Sigmoid colon (tissue), 7 donors: Measurements from ENCODE around the gene CPS1. TPM values are rescaled to one million over a fixed set of nuclear protein-coding genes. Genes with fewer than 3 reads are reported as not detected.

ENCODE experiments used
- DNase-seq: peaks from one replicate; pipeline ENCODE4 v3.0.0-alpha.2; 2019
- H3K27ac ChIP-seq, 4 donors: fragments of 200-600 bp; sonication (generic); one replicate each; pipeline ENCODE4 v1.5.1; 2016 to 2019; ENCODE audit warnings: mild to moderate bottlenecking in 1 of 4
- H3K27me3 ChIP-seq, 3 donors: fragments of 200-600 bp; sonication (generic); one replicate each; pipeline ENCODE4 v1.5.1; 2019; ENCODE audit warnings: mild to moderate bottlenecking in 1 of 3
- H3K36me3 ChIP-seq, 4 donors: fragments of 200-600 bp; sonication (generic); one replicate each; pipeline ENCODE4 v1.5.1; 2016 to 2019
- H3K4me1 ChIP-seq, 4 donors: fragments of 200-600 bp; sonication (generic); one replicate each; pipeline ENCODE4 v1.5.1; 2017 to 2019
- H3K4me3 ChIP-seq, 4 donors: fragments of 200-600 bp; sonication (generic); one replicate each; pipeline ENCODE4 v1.5.1; 2017 to 2019; ENCODE audit warnings: mild to moderate bottlenecking in 2 of 4, moderate library complexity in 1 of 4
- H3K9me3 ChIP-seq, 4 donors: fragments of 200-600 bp in 3 of 4; sonication (generic) in 3 of 4; one replicate each; pipeline versions ENCODE4 v1.5.1 to v1.6.1; 2013 to 2019
- CTCF ChIP-seq, 4 experiments: fragments of 450-650 bp in 3 of 4; fragments of 200-600 bp in 1 of 4; IDR thresholded peaks; one replicate each; pipeline ENCODE4 v1.5.1; 2016 to 2019; ENCODE audit warnings: antibody characterized with exemption in 4 of 4, mild to moderate bottlenecking in 3 of 4, moderate library complexity in 2 of 4
- EP300 ChIP-seq, 4 donors: sonication (generic); formaldehyde crosslinking; IDR thresholded peaks; one replicate each; pipeline ENCODE4 v1.6.1; 2017; ENCODE audit warnings: antibody characterized with exemption in 4 of 4
- POLR2A ChIP-seq, 2 donors: fragments of 450-650 bp; IDR thresholded peaks; one replicate each; pipeline ENCODE4 v1.6.1; 2016; ENCODE audit warnings: antibody characterized with exemption in 2 of 2, mild to moderate bottlenecking in 2 of 2, moderate library complexity in 2 of 2
- POLR2AphosphoS5 ChIP-seq, 4 donors: sonication (generic); formaldehyde crosslinking; IDR thresholded peaks; one replicate each; pipeline ENCODE4 v1.6.1; 2017; ENCODE audit warnings: antibody characterized with exemption in 4 of 4
- WGBS, 2 donors: extraction: QIAGEN DNeasy Blood & Tissue Kit; methylation state at CpG; one replicate each; pipeline ENCODE4 v1.1.7; 2013; 5-methylcytosine and 5-hydroxymethylcytosine counted together
- intact Hi-C: fragments of 100-400 bp; cut with DNase I; formaldehyde crosslinking; loops from one replicate; pipeline ENCODE4 v1.15.1; 2023
- polyA plus RNA-seq, 3 donors: library from polyadenylated mRNA; stranded (reverse); fragments of 200-250 nt; gene quantifications; one replicate each; pipeline ENCODE4 v1.2.3, GENCODE V29; 2013
- total RNA-seq, 4 donors: library from RNA; depleted of rRNA; stranded (reverse); fragments of >200 nt; gene quantifications; one replicate each; pipeline ENCODE4 v1.1.0, GENCODE V29; 2016
- donor health status: healthy with polysubstance abuse.
- donor health status: Bipolar disorder and iron deficiency.
- donor health status: healthy.

Gene CPS1
- total and polyA plus RNA-seq, 7 donors: 0.29 to 2.9 (median 2.2) TPM; not detected in 2

GRCh38 chr2:210616074-210616473 lies 59.7 kb downstream of the CPS1 start:
- intact Hi-C loops: no loop called here

GRCh38 chr2:210617318-210617717 lies 60.9 kb downstream of the CPS1 start:
- H3K4me1 ChIP-seq: peaks cover 0 to 9% (median 0%) of the 10 kb centered on the region in 4 donors
- intact Hi-C loops: no loop called here
- no peaks in the 10 kb centered on the region for H3K27me3 ChIP-seq
- no peaks in the 10 kb centered on the region for H3K36me3 ChIP-seq
- no peaks in the 10 kb centered on the region for H3K9me3 ChIP-seq
- no peak overlapping the region for H3K27ac ChIP-seq
- TF ChIP-seq POLR2A (IDR thresholded peaks at IDR 0.05): no peak
- TF ChIP-seq POLR2AphosphoS5 (IDR thresholded peaks at IDR 0.05): no peak
- no peak for TF ChIP-seq EP300 (IDR thresholded peaks at IDR 0.05)
- TF ChIP-seq CTCF (IDR thresholded peaks at IDR 0.05): no peak
- no peak for DNase-seq
- no peak overlapping the region for H3K4me3 ChIP-seq
- 87 to 90% methylated on average over 1 of the region's 1 CpG for WGBS, 2 donors

More at GRCh38 chr2:210616074-210616473, 59.7 kb downstream of the CPS1 start:
- DNase-seq: no peak
- Histone ChIP-seq H3K36me3 (no peaks in the 10 kb centered on the region), H3K27ac (no peak overlapping the region), H3K27me3 (no peaks in the 10 kb centered on the region), H3K4me3 (no peak overlapping the region), H3K9me3 (no peaks in the 10 kb centered on the region), H3K4me1 (peaks cover 0 to 9% (median 0%) of the 10 kb centered on the region in 4 donors)
- TF ChIP-seq POLR2AphosphoS5 (IDR thresholded peaks at IDR 0.05): no peak
- no peak for TF ChIP-seq POLR2A (IDR thresholded peaks at IDR 0.05)
- TF ChIP-seq CTCF (IDR thresholded peaks at IDR 0.05): no peak
- no peak for TF ChIP-seq EP300 (IDR thresholded peaks at IDR 0.05)
- 86 to 96% methylated on average over 2 of the region's 2 CpGs for WGBS, 2 donors

- H3K27me3 ChIP-seq: no peaks in the 10 kb centered on the region
- no peak for DNase-seq
- H3K4me1 ChIP-seq: peaks cover 0 to 9% (median 0%) of the 10 kb centered on the region in 4 donors
- H3K36me3 ChIP-seq: no peaks in the 10 kb centered on the region
- 32 to 38% methylated on average over 3 of the region's 3 CpGs for WGBS, 2 donors
- H3K4me3 ChIP-seq: no peak overlapping the region
- no peaks in the 10 kb centered on the region for H3K9me3 ChIP-seq
- no peak overlapping the region for H3K27ac ChIP-seq
- intact Hi-C loops: no loop called here
- TF ChIP-seq POLR2AphosphoS5 (IDR thresholded peaks at IDR 0.05): no peak
- peak in 2 of 4 experiments; percentile 11 to 28 for TF ChIP-seq CTCF (IDR thresholded peaks at IDR 0.05)
- no peak for TF ChIP-seq POLR2A (IDR thresholded peaks at IDR 0.05)
These were observed 61.4 kb downstream of the CPS1 start for GRCh38 chr2:210617732-210618330.

DNA sequence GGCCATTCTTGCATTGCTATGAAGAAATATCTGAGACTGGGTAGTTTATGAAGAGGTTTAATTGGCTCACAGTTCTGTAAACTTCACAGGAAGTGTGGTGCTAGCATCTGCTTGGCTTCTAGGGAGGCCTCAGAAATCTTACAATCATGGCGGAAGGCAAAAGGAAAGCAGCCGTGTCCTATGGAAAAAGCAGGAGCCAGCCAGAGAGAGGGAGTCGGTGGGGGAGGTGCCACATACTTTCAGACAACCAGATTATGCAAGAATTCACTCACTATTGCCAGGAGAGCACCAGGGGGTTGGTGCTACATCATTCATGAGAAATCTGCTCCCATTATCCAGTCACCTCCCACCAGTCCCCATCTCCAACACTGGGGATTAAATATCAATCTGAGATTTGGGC lies 64.1 kb downstream of the CPS1 start:
- no peak for TF ChIP-seq CTCF (IDR thresholded peaks at IDR 0.05)
- TF ChIP-seq POLR2AphosphoS5 (IDR thresholded peaks at IDR 0.05): no peak
- no peak for TF ChIP-seq EP300 (IDR thresholded peaks at IDR 0.05)
- no peak for TF ChIP-seq POLR2A (IDR thresholded peaks at IDR 0.05)
- Histone ChIP-seq H3K9me3 (no peaks in the 10 kb centered on the region), H3K36me3 (no peaks in the 10 kb centered on the region), H3K4me1 (peaks cover 0 to 9% (median 0%) of the 10 kb centered on the region in 4 donors), H3K27me3 (no peaks in the 10 kb centered on the region), H3K4me3 (no peak overlapping the region), H3K27ac (no peak overlapping the region)
- intact Hi-C loops: no loop called here
- 74 to 81% methylated on average over 3 of the region's 3 CpGs for WGBS, 2 donors
- no peak for DNase-seq

DNA sequence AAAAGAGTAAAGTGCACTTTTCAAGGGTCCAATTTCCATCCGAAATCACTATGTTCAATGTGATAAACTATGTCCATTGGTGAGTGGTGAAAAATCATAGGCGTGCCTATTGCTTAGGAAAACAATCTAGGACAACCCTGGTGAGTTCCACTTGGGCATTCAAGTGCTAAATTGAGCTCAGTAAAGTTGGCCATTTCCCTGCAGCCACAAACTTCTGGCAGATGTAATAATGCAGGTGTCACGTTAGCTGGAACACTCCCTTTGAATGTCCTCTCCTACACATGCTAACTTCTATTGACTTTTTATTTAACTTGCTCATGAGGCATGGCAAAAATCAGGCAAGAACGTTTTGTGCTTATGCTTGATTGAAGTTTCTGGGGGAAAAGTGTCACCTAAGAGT lies 67.1 kb downstream of the CPS1 start:
- no peak overlapping the region for H3K4me3 ChIP-seq
- intact Hi-C loops: no loop called here
- no peak for DNase-seq
- H3K9me3 ChIP-seq: no peaks in the 10 kb centered on the region
- no peaks in the 10 kb centered on the region for H3K27me3 ChIP-seq
- H3K36me3 ChIP-seq: no peaks in the 10 kb centered on the region
- no peak overlapping the region for H3K27ac ChIP-seq
- TF ChIP-seq POLR2AphosphoS5 (IDR thresholded peaks at IDR 0.05): no peak
- no peak for TF ChIP-seq EP300 (IDR thresholded peaks at IDR 0.05)
- no peak for TF ChIP-seq CTCF (IDR thresholded peaks at IDR 0.05)
- TF ChIP-seq POLR2A (IDR thresholded peaks at IDR 0.05): no peak
- 36 to 69% methylated on average over 4 of the region's 4 CpGs for WGBS, 2 donors
- no peaks in the 10 kb centered on the region for H3K4me1 ChIP-seq
